HepG2 (cell line): ENCODE measurements around the gene NXT1. TPM values are rescaled to one million over a fixed set of nuclear protein-coding genes. Genes with fewer than 3 reads are reported as not detected.

ENCODE experiments used
- ARNTL ChIP-seq: sonication (generic); formaldehyde crosslinking; IDR thresholded peaks from 2 replicates; pipeline ENCODE4 v1.4.0; 2020; ENCODE audit warnings: mild to moderate bottlenecking, missing genetic modification reagents
- FOXA1 ChIP-seq, 2 experiments: fragments of 450-650 bp in 1 of 2; sonication (generic) in 1 of 2; formaldehyde crosslinking in 1 of 2; IDR thresholded peaks; 2 replicates each; pipeline versions ENCODE4 v1.4.0 to v1.6.1; 2016 to 2020; ENCODE audit warnings: missing genetic modification reagents in 1 of 2
- FOXK2 ChIP-seq: fragments of 450-650 bp; IDR thresholded peaks from 2 replicates; pipeline ENCODE4 v1.6.1; 2016
- HNF4A ChIP-seq: sonication (generic); formaldehyde crosslinking; IDR thresholded peaks from 2 replicates; pipeline ENCODE4 v1.4.0; 2020; ENCODE audit warnings: missing genetic modification reagents
- HOXA9 ChIP-seq: sonication (generic); formaldehyde crosslinking; IDR thresholded peaks from 2 replicates; pipeline ENCODE4 v1.8.1; 2022; ENCODE audit warnings: missing genetic modification reagents, mild to moderate bottlenecking, moderate library complexity, borderline replicate concordance
- MYC ChIP-seq: sonication (generic); formaldehyde crosslinking; IDR thresholded peaks from 2 replicates; pipeline ENCODE4 v1.9.0; 2021; ENCODE audit warnings: missing genetic modification reagents, borderline replicate concordance
- PATZ1 ChIP-seq: sonication (generic); formaldehyde crosslinking; IDR thresholded peaks from 2 replicates; pipeline ENCODE4 v1.4.0; 2020; ENCODE audit warnings: missing genetic modification reagents
- PRPF4 ChIP-seq: fragments of 200-400 bp; formaldehyde crosslinking; IDR thresholded peaks from 2 replicates; pipeline ENCODE4 v1.6.1; 2016; ENCODE audit warnings: low read length, low read depth; ENCODE audit not compliant: poor library complexity, severe bottlenecking
- RFX1 ChIP-seq: fragments of 450-650 bp; IDR thresholded peaks from 2 replicates; pipeline ENCODE4 v1.6.1; 2017
- SP1 ChIP-seq, 2 experiments: fragments of 450-650 bp in 1 of 2; sonication (generic) in 1 of 2; formaldehyde crosslinking in 1 of 2; IDR thresholded peaks; 2 replicates each; pipeline versions ENCODE4 v1.4.0 to v1.6.1; 2016 to 2020; ENCODE audit warnings: missing genetic modification reagents in 1 of 2
- TBX3 ChIP-seq: fragments of 450-650 bp; IDR thresholded peaks from 2 replicates; pipeline ENCODE4 v1.6.1; 2017; ENCODE audit warnings: antibody characterized with exemption, mild to moderate bottlenecking, inconsistent platforms, borderline replicate concordance
- YEATS4 ChIP-seq: sonication (generic); formaldehyde crosslinking; IDR thresholded peaks from 2 replicates; pipeline ENCODE4 v1.4.0; 2020; ENCODE audit warnings: missing genetic modification reagents, borderline replicate concordance
- ZBTB34 ChIP-seq: sonication (generic); formaldehyde crosslinking; IDR thresholded peaks from 2 replicates; pipeline ENCODE4 v1.8.0; 2022; ENCODE audit warnings: mild to moderate bottlenecking, missing genetic modification reagents
- ZFX ChIP-seq: sonication (generic); formaldehyde crosslinking; IDR thresholded peaks from 2 replicates; pipeline ENCODE4 v1.4.0; 2020; ENCODE audit warnings: mild to moderate bottlenecking, low read depth, missing genetic modification reagents, moderate library complexity
- ZFY ChIP-seq: sonication (generic); formaldehyde crosslinking; IDR thresholded peaks from 2 replicates; pipeline ENCODE4 v1.4.0; 2020; ENCODE audit warnings: missing genetic modification reagents
- ZNF160 ChIP-seq: sonication (generic); formaldehyde crosslinking; IDR thresholded peaks from 2 replicates; pipeline ENCODE4 v1.8.0; 2022; ENCODE audit warnings: mild to moderate bottlenecking, inconsistent platforms, missing genetic modification reagents
- ZNF556 ChIP-seq: sonication (generic); formaldehyde crosslinking; IDR thresholded peaks from 2 replicates; pipeline ENCODE4 v1.4.0; 2020; ENCODE audit warnings: mild to moderate bottlenecking, missing genetic modification reagents, borderline replicate concordance
- ZNF564 ChIP-seq: sonication (generic); formaldehyde crosslinking; IDR thresholded peaks from 2 replicates; pipeline ENCODE4 v1.8.1; 2023; ENCODE audit warnings: mild to moderate bottlenecking, missing genetic modification reagents
- ZNF781 ChIP-seq: sonication (generic); formaldehyde crosslinking; IDR thresholded peaks from 2 replicates; pipeline ENCODE4 v1.5.1; 2020; ENCODE audit warnings: borderline replicate concordance, mild to moderate bottlenecking, missing genetic modification reagents; ENCODE audit errors: not compliant biosample characterization
- ZNF879 ChIP-seq: sonication (generic); formaldehyde crosslinking; IDR thresholded peaks from 2 replicates; pipeline ENCODE4 v1.8.1; 2023; ENCODE audit warnings: missing genetic modification reagents
- ZSCAN22 ChIP-seq: sonication (generic); formaldehyde crosslinking; IDR thresholded peaks from 2 replicates; pipeline ENCODE4 v1.4.0; 2020; ENCODE audit warnings: mild to moderate bottlenecking, missing genetic modification reagents
- polyA plus RNA-seq, 8 experiments: library from polyadenylated mRNA; depleted of rRNA in 3 of 8; stranded (reverse) in 7 of 8; unstranded in 1 of 8; fragments of >200 nt; fragmentation: Illumina TruSeq in 4 of 8; extraction: Trizol in 4 of 8; gene quantifications; 2 replicates each; pipeline versions ENCODE4 v1.2.1 to v1.2.3, GENCODE V29; 2011 to 2016; ENCODE audit warnings: low read depth in 4 of 8, missing spikeins in 1 of 8, mixed read lengths in 1 of 8; ENCODE audit not compliant: insufficient read depth in 1 of 8
- total RNA-seq, 5 experiments: library from RNA; depleted of rRNA; stranded (reverse); fragments of >200 nt; fragmentation: Illumina TruSeq; extraction: Trizol; gene quantifications; 2 replicates each; pipeline ENCODE4 v1.2.3, GENCODE V29; 2016; ENCODE audit warnings: low read depth in 1 of 5
- TF ChIP-seq, protein P1 (sequence below): IDR thresholded peaks from 2 replicates; pipeline ENCODE4 v1.6.1; 2016; ENCODE audit warnings: mild to moderate bottlenecking

Gene NXT1
- total and polyA plus RNA-seq, 2 of the 13 experiments (the other 11 are each of a cell fraction or from before 2014, with no cell fraction given), result 35.6 to 65.9 TPM

DNA sequence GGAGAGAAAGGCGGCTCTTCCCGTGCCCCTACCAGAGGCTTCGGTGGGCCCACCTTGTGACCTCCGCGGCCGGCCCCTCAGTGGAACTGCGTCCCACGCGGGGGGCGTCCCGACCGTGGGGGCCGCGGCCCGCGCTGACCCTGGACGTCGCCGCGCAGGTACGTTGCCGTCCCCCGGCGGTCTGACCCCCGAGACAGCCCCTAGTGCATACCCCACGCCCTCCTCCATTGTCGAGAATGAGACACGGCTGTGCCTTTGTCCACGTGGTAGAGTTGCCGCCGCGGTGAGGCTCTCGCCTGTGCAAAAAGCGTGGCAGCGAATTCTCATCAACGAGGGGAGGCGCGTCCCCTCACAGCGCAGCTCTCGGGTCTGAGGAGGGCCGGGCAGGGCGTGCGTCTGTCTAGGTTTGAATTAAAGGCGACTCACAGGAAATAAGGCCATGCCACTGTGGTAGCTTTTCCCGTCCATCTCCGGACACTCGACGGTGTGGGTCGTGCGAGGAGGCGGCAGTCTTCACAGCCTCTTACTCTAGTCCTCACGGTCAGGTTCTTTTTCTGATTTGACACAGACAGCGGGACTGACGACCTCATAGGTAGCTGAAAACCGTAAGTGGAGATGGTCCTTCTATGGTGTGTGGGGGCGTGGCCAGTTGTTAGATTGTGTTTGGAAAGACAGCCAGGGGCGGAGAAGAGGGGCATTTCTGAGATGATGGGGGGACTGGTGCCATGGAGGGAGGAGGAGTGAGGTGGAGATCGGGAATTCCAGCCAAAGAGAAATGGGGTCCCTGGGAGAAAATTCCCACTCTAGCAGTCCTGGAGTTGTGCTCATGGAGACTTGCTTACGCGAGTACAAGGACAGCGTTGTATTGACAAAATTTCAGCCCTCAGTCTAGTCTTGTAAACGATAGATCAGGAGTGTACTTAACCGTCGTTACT, 580 bp downstream of the NXT1 start (continued):
- TF ChIP-seq SP1 (IDR thresholded peaks at IDR 0.05), result no peak
- no peak for TF ChIP-seq SP1 (CRISPR knock-in tag; IDR thresholded peaks at IDR 0.05)
- TF ChIP-seq ZNF564 (CRISPR knock-in tag), result no peak; the same call in 1 of the 2 replicates
- no peak for TF ChIP-seq ZNF879 (CRISPR knock-in tag)
- peak; percentile 8; the same call in 1 of the 2 replicates for TF ChIP-seq PATZ1
- TF ChIP-seq ZNF781 (CRISPR knock-in tag), result peak; percentile 85
- TF ChIP-seq HOXA9 (CRISPR knock-in tag), result peak; percentile 96
- TF ChIP-seq ARNTL (CRISPR knock-in tag), result no peak; the same call in 1 of the 2 replicates
- TF ChIP-seq HNF4A (CRISPR knock-in tag), result no peak
- TF ChIP-seq ZBTB34 (CRISPR knock-in tag), result no peak
- TF ChIP-seq ZFY (CRISPR knock-in tag), result no peak
- TF ChIP-seq FOXK2, result 0 out of 2 replicates have a peak, but pooled peaks have one; percentile 6
- TF ChIP-seq FOXA1 (IDR thresholded peaks at IDR 0.05), result no peak
- no peak for TF ChIP-seq FOXA1 (CRISPR knock-in tag; IDR thresholded peaks at IDR 0.05)
- no peak for TF ChIP-seq TBX3
- no peak for TF ChIP-seq RFX1
- TF ChIP-seq ZNF160 (CRISPR knock-in tag), result peak; percentile 83
- no peak for TF ChIP-seq PRPF4
- TF ChIP-seq ZNF556 (CRISPR knock-in tag), result no peak; the same call in none of the 2 replicates
- TF ChIP-seq YEATS4 (CRISPR knock-in tag), result peak; percentile 60
- TF ChIP-seq, protein P1, sequence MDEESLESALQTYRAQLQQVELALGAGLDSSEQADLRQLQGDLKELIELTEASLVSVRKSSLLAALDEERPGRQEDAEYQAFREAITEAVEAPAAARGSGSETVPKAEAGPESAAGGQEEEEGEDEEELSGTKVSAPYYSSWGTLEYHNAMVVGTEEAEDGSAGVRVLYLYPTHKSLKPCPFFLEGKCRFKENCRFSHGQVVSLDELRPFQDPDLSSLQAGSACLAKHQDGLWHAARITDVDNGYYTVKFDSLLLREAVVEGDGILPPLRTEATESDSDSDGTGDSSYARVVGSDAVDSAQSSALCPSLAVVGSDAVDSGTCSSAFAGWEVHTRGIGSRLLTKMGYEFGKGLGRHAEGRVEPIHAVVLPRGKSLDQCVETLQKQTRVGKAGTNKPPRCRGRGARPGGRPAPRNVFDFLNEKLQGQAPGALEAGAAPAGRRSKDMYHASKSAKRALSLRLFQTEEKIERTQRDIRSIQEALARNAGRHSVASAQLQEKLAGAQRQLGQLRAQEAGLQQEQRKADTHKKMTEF (CRISPR knock-in tag), result no peak; the same call in 1 of the 2 replicates
- peak; percentile 93 for TF ChIP-seq MYC
- no peak for TF ChIP-seq ZFX (CRISPR knock-in tag)
- peak; percentile 62; the same call in 1 of the 2 replicates for TF ChIP-seq ZSCAN22 (CRISPR knock-in tag)
